ENCODE measurements around the gene HTRA2. TPM values are rescaled to one million over a fixed set of nuclear protein-coding genes. Genes with fewer than 3 reads are reported as not detected.

The HTRA2 gene
- total and polyA plus RNA-seq, 9 of the 15 experiments (the other 6 are each of a cell fraction or from before 2014, with no cell fraction given): 54.2 to 71.2 (median 65.8) TPM

GRCh38 chr2:74573747-74574562 lies 44.2 kb downstream of the HTRA2 start:
- H3K36me3 ChIP-seq (ENCODE audit: control insufficient read depth, insufficient read depth, low read length): no peaks in the 10 kb centered on the region
- H4K20me1 ChIP-seq (replicated peaks; ENCODE audit: control insufficient read depth, insufficient read depth, low read length): no peaks in the 10 kb centered on the region
- H3K4me1 ChIP-seq (replicated peaks in 1 of 2; ENCODE audit: control insufficient read depth in 2 of 2, insufficient read depth in 2 of 2, low read length in 2 of 2): peaks cover 0 to 42% of the 10 kb centered on the region in 2 experiments; a peak in 4 of 5 replicates
- DNase-seq (ENCODE audit: extremely low read depth in 1 of 4, low spot score in 3 of 4): peak in 2 of 4 experiments; percentile 63 to 70
- peak overlapping the region; percentile 60 for H3K4me2 ChIP-seq (ENCODE audit: insufficient read depth, low read length)
- peak overlapping the region; percentile 93 for H2AFZ ChIP-seq (ENCODE audit: low read depth, low read length)
- ATAC-seq: peak; percentile 76
- CTCF ChIA-PET (ENCODE audit: low intra/inter-chr PET ratio): no interaction called here
- peak overlapping the region; percentile 43 for H3K27ac ChIP-seq (ENCODE audit: extremely low read depth, low read depth, low read length)
- no peaks in the 10 kb centered on the region for H3K9me1 ChIP-seq (ENCODE audit: control insufficient read depth, insufficient read depth, low read length)
- H3K4me3 ChIP-seq: no peak overlapping the region
- WGBS (ENCODE audit: insufficient coverage, low coverage, missing lambda C conversion rate): 28% methylated on average over 7 of the region's 7 CpGs
- H3K9me3 ChIP-seq (replicated peaks; ENCODE audit: control insufficient read depth, insufficient read depth, low read depth, low read length): no peaks in the 10 kb centered on the region
- H3K79me2 ChIP-seq (ENCODE audit: control insufficient read depth, insufficient read depth, low read length): no peaks in the 10 kb centered on the region
- in situ Hi-C loops (cut with MboI): loop anchor here (5.0 kb wide), 1 partner anchor 87 kb away; no protein-coding TSS in a partner anchor
- H3K27me3 ChIP-seq (ENCODE audit: control insufficient read depth in 2 of 2, insufficient read depth in 2 of 2, low read length in 2 of 2): no peaks in the 10 kb centered on the region
- H3K9ac ChIP-seq (ENCODE audit: insufficient read depth in 1 of 2, low read depth in 2 of 2, low read length in 2 of 2): peak overlapping the region in 1 of 2 experiments; percentile 18; a peak in 1 of 4 replicates
- peak; percentile 54 for FAIRE-seq
- BruUV-seq (replicated peaks): TSS peak; percentile 81
- POLR2A ChIA-PET: interaction anchor here (0.9 to 1.2 kb wide), 3 partner anchors 9 to 106 kb away, joined by 3 to 4 read pairs (median 4); no protein-coding TSS in a partner anchor
- intact Hi-C loops (cut with micrococcal nuclease): loop anchor here (5.0 kb wide), 1 partner anchor 72 kb away; no protein-coding TSS in a partner anchor
- TF ChIP-seq FOXJ2 (tag; IDR thresholded peaks at IDR 0.05): no peak
- TF ChIP-seq, protein P1, sequence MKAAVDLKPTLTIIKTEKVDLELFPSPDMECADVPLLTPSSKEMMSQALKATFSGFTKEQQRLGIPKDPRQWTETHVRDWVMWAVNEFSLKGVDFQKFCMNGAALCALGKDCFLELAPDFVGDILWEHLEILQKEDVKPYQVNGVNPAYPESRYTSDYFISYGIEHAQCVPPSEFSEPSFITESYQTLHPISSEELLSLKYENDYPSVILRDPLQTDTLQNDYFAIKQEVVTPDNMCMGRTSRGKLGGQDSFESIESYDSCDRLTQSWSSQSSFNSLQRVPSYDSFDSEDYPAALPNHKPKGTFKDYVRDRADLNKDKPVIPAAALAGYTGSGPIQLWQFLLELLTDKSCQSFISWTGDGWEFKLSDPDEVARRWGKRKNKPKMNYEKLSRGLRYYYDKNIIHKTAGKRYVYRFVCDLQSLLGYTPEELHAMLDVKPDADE (conservative IDR thresholded peaks at IDR 0.05; ENCODE audit: control insufficient read depth, low read depth, low read length): no peak
- no peak for TF ChIP-seq BRD9 (IDR thresholded peaks at IDR 0.05; ENCODE audit: low read depth, partially characterized antibody)
- TF ChIP-seq SMARCA5 (IDR thresholded peaks at IDR 0.05): no peak
- 0 out of 2 replicates have a peak, but pooled peaks have one; percentile 28 for TF ChIP-seq MYC (IDR thresholded peaks at IDR 0.05; ENCODE audit: low read depth, low read length)
- no peak for TF ChIP-seq MYC (CRISPR knock-in tag; IDR thresholded peaks at IDR 0.05; ENCODE audit: borderline replicate concordance, low read depth)
- no peak for TF ChIP-seq ZEB2 (IDR thresholded peaks at IDR 0.05)
- no peak for TF ChIP-seq EGR1 (conservative IDR thresholded peaks at IDR 0.05)
- TF ChIP-seq, protein P2, sequence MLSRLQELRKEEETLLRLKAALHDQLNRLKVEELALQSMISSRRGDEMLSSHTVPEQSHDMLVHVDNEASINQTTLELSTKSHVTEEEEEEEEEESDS (CRISPR knock-in tag; IDR thresholded peaks at IDR 0.05): no peak
- TF ChIP-seq ATF1 (CRISPR knock-in tag; IDR thresholded peaks at IDR 0.05): no peak
- no peak for TF ChIP-seq ATF1 (tag; IDR thresholded peaks at IDR 0.05)
- TF ChIP-seq PKNOX1 (IDR thresholded peaks at IDR 0.05): no peak
- no peak for TF ChIP-seq FUS (optimal IDR thresholded peaks at IDR 0.05; ENCODE audit: low read depth, low read length)
- no peak for TF ChIP-seq RBM39 (optimal IDR thresholded peaks at IDR 0.05; ENCODE audit: low read depth, low read length)
- TF ChIP-seq, protein P3, sequence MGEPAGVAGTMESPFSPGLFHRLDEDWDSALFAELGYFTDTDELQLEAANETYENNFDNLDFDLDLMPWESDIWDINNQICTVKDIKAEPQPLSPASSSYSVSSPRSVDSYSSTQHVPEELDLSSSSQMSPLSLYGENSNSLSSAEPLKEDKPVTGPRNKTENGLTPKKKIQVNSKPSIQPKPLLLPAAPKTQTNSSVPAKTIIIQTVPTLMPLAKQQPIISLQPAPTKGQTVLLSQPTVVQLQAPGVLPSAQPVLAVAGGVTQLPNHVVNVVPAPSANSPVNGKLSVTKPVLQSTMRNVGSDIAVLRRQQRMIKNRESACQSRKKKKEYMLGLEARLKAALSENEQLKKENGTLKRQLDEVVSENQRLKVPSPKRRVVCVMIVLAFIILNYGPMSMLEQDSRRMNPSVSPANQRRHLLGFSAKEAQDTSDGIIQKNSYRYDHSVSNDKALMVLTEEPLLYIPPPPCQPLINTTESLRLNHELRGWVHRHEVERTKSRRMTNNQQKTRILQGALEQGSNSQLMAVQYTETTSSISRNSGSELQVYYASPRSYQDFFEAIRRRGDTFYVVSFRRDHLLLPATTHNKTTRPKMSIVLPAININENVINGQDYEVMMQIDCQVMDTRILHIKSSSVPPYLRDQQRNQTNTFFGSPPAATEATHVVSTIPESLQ (CRISPR knock-in tag; IDR thresholded peaks at IDR 0.05): no peak
- 0 out of 2 replicates have a peak, but pooled peaks have one; percentile 8 for TF ChIP-seq STAT5A (IDR thresholded peaks at IDR 0.05; ENCODE audit: borderline replicate concordance, low read length)
- TF ChIP-seq CBFA2T3 (IDR thresholded peaks at IDR 0.05): peak; percentile 8; the same call in 1 of the 2 replicates
- no peak for TF ChIP-seq HEY1 (CRISPR knock-in tag; IDR thresholded peaks at IDR 0.05; ENCODE audit: borderline replicate concordance)
- no peak for TF ChIP-seq CC2D1A (IDR thresholded peaks at IDR 0.05)
- TF ChIP-seq ARID1B (IDR thresholded peaks at IDR 0.05): peak; percentile 20; the same call in 1 of the 2 replicates

All from K562 (cell line).